Measurements from ENCODE around the gene MT1B.

DNA sequence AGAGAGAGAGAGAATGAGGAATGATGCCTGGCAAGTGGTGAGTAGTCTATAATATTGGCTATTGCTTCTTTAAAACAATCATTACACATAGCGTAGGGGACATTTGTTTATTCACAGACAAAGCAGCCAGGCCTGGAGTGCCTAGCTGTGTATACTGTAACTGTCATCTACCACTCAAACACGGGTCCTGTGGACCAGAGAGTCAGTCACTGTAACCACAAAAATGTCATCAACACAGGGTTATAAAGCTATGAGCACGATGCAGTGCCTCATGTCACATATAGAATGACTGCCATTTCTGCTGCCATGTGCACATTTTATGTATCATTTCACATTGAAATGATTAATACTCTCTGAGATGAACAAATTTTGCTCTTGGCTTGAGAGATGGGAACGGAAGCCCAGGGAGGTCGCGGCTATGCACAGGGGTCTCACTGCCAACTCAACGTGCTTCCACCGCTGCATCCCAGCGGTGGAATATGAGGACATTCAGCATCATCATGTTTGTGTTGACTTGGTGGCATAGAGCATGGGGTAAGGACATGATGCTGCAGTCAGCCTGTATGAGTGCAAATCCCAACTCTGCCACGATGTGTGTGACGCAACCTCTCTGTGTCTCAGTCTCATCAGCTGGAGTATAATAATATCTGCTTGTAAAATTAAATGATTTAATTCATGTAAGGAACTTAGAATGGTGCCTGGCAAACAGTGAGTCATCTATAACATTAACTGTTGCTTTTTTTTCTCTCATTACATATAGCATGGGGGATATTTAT, 21.3 kb downstream of the MT1B start:
- TF ChIP-seq CTCF (IDR thresholded peaks at IDR 0.05; ENCODE audit: low read length) (no peak), EZH2 (IDR thresholded peaks at IDR 0.05; ENCODE audit: borderline replicate concordance, low read length) (no peak)
